Uterus (tissue), 2 donors: Measurements from ENCODE around the gene WFS1.

Source experiments
- POLR2A ChIP-seq, 2 donors: fragments of 450-650 bp; IDR thresholded peaks; one replicate each; pipeline ENCODE4 v1.6.1; 2016; ENCODE audit warnings: antibody characterized with exemption in 2 of 2, mild to moderate bottlenecking in 1 of 2, moderate library complexity in 1 of 2
- TF ChIP-seq, protein P1 (sequence below), 4 experiments: fragments of 200-600 bp in 2 of 4; fragments of 450-650 bp in 2 of 4; sonication (generic) in 2 of 4; IDR thresholded peaks; one replicate each; pipeline ENCODE4 v1.5.1; 2016 to 2019; ENCODE audit warnings: antibody characterized with exemption in 4 of 4, mild to moderate bottlenecking in 2 of 4, moderate library complexity in 1 of 4

- TF ChIP-seq POLR2A (IDR thresholded peaks at IDR 0.05) = no peak
- TF ChIP-seq, protein P1, sequence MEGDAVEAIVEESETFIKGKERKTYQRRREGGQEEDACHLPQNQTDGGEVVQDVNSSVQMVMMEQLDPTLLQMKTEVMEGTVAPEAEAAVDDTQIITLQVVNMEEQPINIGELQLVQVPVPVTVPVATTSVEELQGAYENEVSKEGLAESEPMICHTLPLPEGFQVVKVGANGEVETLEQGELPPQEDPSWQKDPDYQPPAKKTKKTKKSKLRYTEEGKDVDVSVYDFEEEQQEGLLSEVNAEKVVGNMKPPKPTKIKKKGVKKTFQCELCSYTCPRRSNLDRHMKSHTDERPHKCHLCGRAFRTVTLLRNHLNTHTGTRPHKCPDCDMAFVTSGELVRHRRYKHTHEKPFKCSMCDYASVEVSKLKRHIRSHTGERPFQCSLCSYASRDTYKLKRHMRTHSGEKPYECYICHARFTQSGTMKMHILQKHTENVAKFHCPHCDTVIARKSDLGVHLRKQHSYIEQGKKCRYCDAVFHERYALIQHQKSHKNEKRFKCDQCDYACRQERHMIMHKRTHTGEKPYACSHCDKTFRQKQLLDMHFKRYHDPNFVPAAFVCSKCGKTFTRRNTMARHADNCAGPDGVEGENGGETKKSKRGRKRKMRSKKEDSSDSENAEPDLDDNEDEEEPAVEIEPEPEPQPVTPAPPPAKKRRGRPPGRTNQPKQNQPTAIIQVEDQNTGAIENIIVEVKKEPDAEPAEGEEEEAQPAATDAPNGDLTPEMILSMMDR (IDR thresholded peaks at IDR 0.05) = no peak
Measured at GRCh38 chr4:6262847-6263487, 6.7 kb upstream of the WFS1 start.
